Gastroesophageal sphincter (tissue), 4 donors: ENCODE results near the gene KCNAB1. TPM values are rescaled to one million over a fixed set of nuclear protein-coding genes. Genes with fewer than 3 reads are reported as not detected.

ENCODE experiments used
- ATAC-seq: fragments of 150-250 bp; one replicate; pipeline ENCODE4 v1.9.1; 2016; ENCODE audit warnings: mild to moderate bottlenecking, moderate library complexity
- H3K27ac ChIP-seq, 4 donors: fragments of 200-600 bp; sonication (generic) in 3 of 4; 1 replicate in 3 of 4; 2 replicates in 1 of 4; pipeline ENCODE4 v1.5.1; 2016 to 2019
- H3K27me3 ChIP-seq: fragments of 200-600 bp; sonication (generic); one replicate; pipeline ENCODE4 v1.5.1; 2019
- H3K36me3 ChIP-seq, 2 donors: fragments of 200-600 bp; sonication (generic); one replicate each; pipeline ENCODE4 v1.5.1; 2019; ENCODE audit warnings: control low read depth in 1 of 2
- H3K4me1 ChIP-seq, 3 donors: fragments of 200-600 bp; sonication (generic); 1 replicate in 2 of 3; 2 replicates in 1 of 3; pipeline ENCODE4 v1.5.1; 2016 to 2019; ENCODE audit warnings: control low read depth in 2 of 3
- H3K4me3 ChIP-seq, 2 donors: fragments of 200-600 bp; sonication (generic); one replicate each; pipeline ENCODE4 v1.5.1; 2019; ENCODE audit warnings: mild to moderate bottlenecking in 1 of 2, moderate library complexity in 1 of 2
- H3K9me3 ChIP-seq, 3 donors: fragments of 200-600 bp; sonication (generic); one replicate each; pipeline ENCODE4 v1.5.1; 2017 to 2019; ENCODE audit warnings: control low read depth in 2 of 3
- CTCF ChIP-seq, 4 experiments: fragments of 200-600 bp in 2 of 4; fragments of 450-650 bp in 2 of 4; sonication (generic) in 1 of 4; IDR thresholded peaks; one replicate each; pipeline ENCODE4 v1.5.1; 2017 to 2019; ENCODE audit warnings: antibody characterized with exemption in 4 of 4, mild to moderate bottlenecking in 2 of 4, moderate library complexity in 2 of 4
- EP300 ChIP-seq: sonication (generic); formaldehyde crosslinking; IDR thresholded peaks from one replicate; pipeline ENCODE4 v1.6.1; 2017; ENCODE audit warnings: antibody characterized with exemption, mild to moderate bottlenecking
- POLR2A ChIP-seq, 2 donors: fragments of 450-650 bp; IDR thresholded peaks; one replicate each; pipeline ENCODE4 v1.6.1; 2017; ENCODE audit warnings: antibody characterized with exemption in 2 of 2, mild to moderate bottlenecking in 2 of 2, moderate library complexity in 1 of 2
- POLR2AphosphoS5 ChIP-seq: sonication (generic); formaldehyde crosslinking; IDR thresholded peaks from one replicate; pipeline ENCODE4 v1.6.1; 2017; ENCODE audit warnings: antibody characterized with exemption
- WGBS, 2 donors: methylation state at CpG; one replicate each; pipeline ENCODE4 v1.1.5; 2018; ENCODE audit warnings: low coverage in 1 of 2; 5-methylcytosine and 5-hydroxymethylcytosine counted together
- total RNA-seq, 4 donors: library from RNA; depleted of rRNA; stranded (reverse); fragments of >200 nt; gene quantifications; one replicate each; pipeline ENCODE4 v1.1.0, GENCODE V29; 2016

The KCNAB1 gene
- total RNA-seq, 4 donors from 2014 or later = 0.31 to 6.3 (median 1.9) TPM

- WGBS, 2 donors = 82 to 83% methylated on average over 3 of the region's 3 CpGs
- Histone ChIP-seq H3K4me1 (no peaks in the 10 kb centered on the region), H3K9me3 (no peaks in the 10 kb centered on the region), H3K4me3 (no peak overlapping the region), H3K27ac (no peak overlapping the region), H3K27me3 (no peaks in the 10 kb centered on the region), H3K36me3 (no peaks in the 10 kb centered on the region)
- no peak for ATAC-seq
- no peak for TF ChIP-seq POLR2A (IDR thresholded peaks at IDR 0.05)
- no peak for TF ChIP-seq EP300
- no peak for TF ChIP-seq CTCF (IDR thresholded peaks at IDR 0.05)
- TF ChIP-seq POLR2AphosphoS5 = no peak
These were observed 203.1 kb downstream of the KCNAB1 start for GRCh38 chr3:156323466-156323865.

- H3K9me3 ChIP-seq = no peaks in the 10 kb centered on the region
- no peaks in the 10 kb centered on the region for H3K27me3 ChIP-seq
- no peak overlapping the region for H3K4me3 ChIP-seq
- TF ChIP-seq CTCF (IDR thresholded peaks at IDR 0.05) (no peak), POLR2A (IDR thresholded peaks at IDR 0.05) (no peak), POLR2AphosphoS5 (no peak), EP300 (no peak)
- 73 to 96% methylated on average over 2 of the region's 2 CpGs for WGBS, 2 donors
- H3K36me3 ChIP-seq = no peaks in the 10 kb centered on the region
- ATAC-seq = no peak
- H3K4me1 ChIP-seq = no peaks in the 10 kb centered on the region
- H3K27ac ChIP-seq = no peak overlapping the region
These were observed 210.0 kb downstream of the KCNAB1 start for GRCh38 chr3:156330415-156330814.

DNA sequence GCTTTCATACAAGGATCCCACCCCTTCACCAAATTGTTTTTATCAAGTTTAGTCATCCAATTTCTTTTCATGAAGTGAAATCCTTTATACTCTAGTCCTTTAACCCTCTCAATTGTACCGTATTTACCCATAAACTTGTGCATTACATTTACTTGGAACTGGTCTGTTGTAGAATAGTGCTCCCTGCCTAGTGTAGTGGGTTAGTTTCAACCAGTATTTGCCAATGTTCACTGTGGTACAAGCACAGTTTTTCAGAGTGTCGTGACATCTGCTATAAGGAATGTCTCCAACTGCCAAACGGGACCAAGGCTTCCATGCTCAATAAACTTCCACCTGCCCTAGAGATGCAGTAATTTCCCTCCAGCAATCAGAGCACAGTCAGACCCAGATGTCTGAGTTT lies 211.9 kb downstream of the KCNAB1 start:
- WGBS, 2 donors = 75 to 87% methylated on average over 2 to 3 of the region's 3 CpGs
- no peak overlapping the region for H3K4me3 ChIP-seq
- no peaks in the 10 kb centered on the region for H3K36me3 ChIP-seq
- TF ChIP-seq POLR2AphosphoS5 (no peak), POLR2A (IDR thresholded peaks at IDR 0.05) (no peak), EP300 (no peak), CTCF (IDR thresholded peaks at IDR 0.05) (no peak)
- no peak for ATAC-seq
- H3K4me1 ChIP-seq = no peaks in the 10 kb centered on the region
- no peak overlapping the region for H3K27ac ChIP-seq
- H3K9me3 ChIP-seq = no peaks in the 10 kb centered on the region
- no peaks in the 10 kb centered on the region for H3K27me3 ChIP-seq

GRCh38 chr3:156334841-156335545 lies 214.6 kb downstream of the KCNAB1 start:
- ATAC-seq = no peak
- Histone ChIP-seq H3K36me3 (no peaks in the 10 kb centered on the region), H3K9me3 (no peaks in the 10 kb centered on the region), H3K27ac (no peak overlapping the region), H3K4me3 (no peak overlapping the region), H3K4me1 (no peaks in the 10 kb centered on the region), H3K27me3 (no peaks in the 10 kb centered on the region)
- 68 to 76% methylated on average over 3 of the region's 3 CpGs for WGBS, 2 donors
- TF ChIP-seq EP300 (no peak), CTCF (IDR thresholded peaks at IDR 0.05) (no peak), POLR2AphosphoS5 (no peak), POLR2A (IDR thresholded peaks at IDR 0.05) (no peak)

GRCh38 chr3:156339491-156339890 lies 219.1 kb downstream of the KCNAB1 start:
- Histone ChIP-seq H3K9me3 (no peaks in the 10 kb centered on the region), H3K4me1 (no peaks in the 10 kb centered on the region), H3K4me3 (no peak overlapping the region), H3K27me3 (no peaks in the 10 kb centered on the region), H3K36me3 (no peaks in the 10 kb centered on the region), H3K27ac (no peak overlapping the region)
- ATAC-seq = no peak
- WGBS, 2 donors = 53 to 86% methylated on average over 1 to 3 of the region's 3 CpGs
- TF ChIP-seq CTCF (IDR thresholded peaks at IDR 0.05) (no peak), EP300 (no peak), POLR2AphosphoS5 (no peak), POLR2A (IDR thresholded peaks at IDR 0.05) (no peak)
